ENCODE measurements around the gene EPS8. TPM values are rescaled to one million over a fixed set of nuclear protein-coding genes. Genes with fewer than 3 reads are reported as not detected.
"Not testable (repeated sequence)": the region's sequence is repeated elsewhere in the genome, so short reads cannot be mapped to it uniquely, and the experiment has no call there.

Gene EPS8
- total RNA-seq, 5 donors from 2014 or later (not counting 1 experiment from before 2014, with no cell fraction given): 0.91 to 3.8 (median 2.1) TPM

DNA sequence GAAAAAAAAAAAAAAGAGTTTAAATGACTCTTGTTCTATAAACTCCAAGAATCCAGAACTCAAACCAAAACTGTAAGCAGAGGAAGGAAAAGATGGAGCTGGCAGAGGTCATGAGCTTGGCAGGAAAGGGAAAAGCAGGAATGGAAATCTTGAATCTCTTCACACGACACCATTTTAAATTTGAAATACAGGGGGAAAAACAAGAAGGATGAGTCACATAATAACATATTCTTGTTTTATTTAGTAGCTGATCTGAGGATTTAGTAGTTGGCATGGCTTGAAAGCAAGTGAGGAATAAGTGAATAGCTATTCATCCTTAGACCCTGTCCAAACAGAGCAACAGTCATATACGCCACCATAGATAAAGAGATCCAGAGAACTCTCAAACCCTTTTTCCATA, 35.0 kb downstream of the EPS8 start:
- H3K4me1 Mint-ChIP-seq: no peaks in the 10 kb centered on the region
- H3K9me3 ChIP-seq: no peaks in the 10 kb centered on the region
- WGBS (ENCODE audit: insufficient coverage): no CpG with 5 or more reads among the region's 2 CpGs
- no peaks in the 10 kb centered on the region for H3K36me3 Mint-ChIP-seq
- peaks cover 10 to 24% of the 10 kb centered on the region in 2 donors for H3K27me3 Mint-ChIP-seq
- ChIA-PET CTCF (interaction anchor here (0.6 to 0.9 kb wide), 3 partner anchors 8 to 565 kb away, joined by 3 to 6 read pairs (median 3); no protein-coding TSS in a partner anchor), POLR2A (interaction anchor here in 1 of 2 donors (0.7 kb wide), 1 partner anchor 49 kb away, joined by 5 read pairs; no protein-coding TSS in a partner anchor)
- no peaks in the 10 kb centered on the region for H3K36me3 ChIP-seq (ENCODE audit: control insufficient read depth in 2 of 2, extremely low read depth in 1 of 2, insufficient read depth in 1 of 2, low read length in 1 of 2)
- no peak overlapping the region for H3K4me3 Mint-ChIP-seq
- no peaks in the 10 kb centered on the region for H3K4me1 ChIP-seq (ENCODE audit: control insufficient read depth in 1 of 2, extremely low read depth in 1 of 2, insufficient read depth in 2 of 2, low read length in 2 of 2)
- H3K27me3 ChIP-seq (replicated peaks in 1 of 2; ENCODE audit: control insufficient read depth in 2 of 2, extremely low read depth in 1 of 2, insufficient read depth in 2 of 2, low read length in 1 of 2): no peaks in the 10 kb centered on the region
- ATAC-seq (replicated peaks in 1 of 4): no peak
- H3K27ac ChIP-seq (ENCODE audit: low read length): no peak overlapping the region
- no peak overlapping the region for H3K4me3 ChIP-seq (ENCODE audit: control insufficient read depth in 1 of 2, extremely low read depth in 1 of 2, low read length in 1 of 2)
- no peak for DNase-seq
- no peak overlapping the region for H3K27ac Mint-ChIP-seq
- H3K9me3 Mint-ChIP-seq: no peaks in the 10 kb centered on the region

DNA sequence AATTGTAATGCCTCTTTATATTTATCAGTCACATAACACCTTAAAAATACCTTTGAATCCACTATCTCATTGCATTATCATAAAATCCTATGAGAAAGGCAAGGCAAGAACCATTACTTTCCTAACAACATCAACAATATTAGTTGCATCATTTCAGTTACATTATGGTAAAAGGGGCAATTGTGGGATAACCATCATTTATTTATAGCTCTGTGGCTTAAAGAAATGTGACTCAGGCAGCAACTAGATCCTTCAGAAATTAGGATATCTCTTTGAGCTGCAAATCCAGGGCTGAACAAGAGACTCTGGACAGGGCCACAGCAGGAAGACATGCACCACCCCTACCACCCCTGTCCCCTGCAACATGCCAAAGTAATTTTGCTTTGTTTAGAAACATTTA, 36.4 kb downstream of the EPS8 start:
- ATAC-seq (replicated peaks in 1 of 4) (no peak), DNase-seq (no peak)
- Histone ChIP-seq H3K4me1 (ENCODE audit: control insufficient read depth in 1 of 2, extremely low read depth in 1 of 2, insufficient read depth in 2 of 2, low read length in 2 of 2) (no peaks in the 10 kb centered on the region), H3K9me3 (no peaks in the 10 kb centered on the region), H3K27ac (ENCODE audit: low read length) (no peak overlapping the region), H3K4me3 (ENCODE audit: control insufficient read depth in 1 of 2, extremely low read depth in 1 of 2, low read length in 1 of 2) (no peak overlapping the region), H3K27me3 (replicated peaks in 1 of 2; ENCODE audit: control insufficient read depth in 2 of 2, extremely low read depth in 1 of 2, insufficient read depth in 2 of 2, low read length in 1 of 2) (no peaks in the 10 kb centered on the region), H3K36me3 (ENCODE audit: control insufficient read depth in 2 of 2, extremely low read depth in 1 of 2, insufficient read depth in 1 of 2, low read length in 1 of 2) (no peaks in the 10 kb centered on the region)
- ChIA-PET CTCF (interaction anchor here in 1 of 2 donors (0.6 kb wide), 1 partner anchor 165 kb away, joined by 3 read pairs; no protein-coding TSS in a partner anchor), POLR2A (interaction anchor here in 1 of 2 donors (0.7 kb wide), 1 partner anchor 67 kb away, joined by 3 read pairs; no protein-coding TSS in a partner anchor)
- Mint-ChIP-seq H3K27me3 (peaks cover 10 to 17% of the 10 kb centered on the region in 2 donors), H3K27ac (no peak overlapping the region), H3K9me3 (no peaks in the 10 kb centered on the region), H3K4me3 (no peak overlapping the region), H3K4me1 (no peaks in the 10 kb centered on the region), H3K36me3 (no peaks in the 10 kb centered on the region)

DNA sequence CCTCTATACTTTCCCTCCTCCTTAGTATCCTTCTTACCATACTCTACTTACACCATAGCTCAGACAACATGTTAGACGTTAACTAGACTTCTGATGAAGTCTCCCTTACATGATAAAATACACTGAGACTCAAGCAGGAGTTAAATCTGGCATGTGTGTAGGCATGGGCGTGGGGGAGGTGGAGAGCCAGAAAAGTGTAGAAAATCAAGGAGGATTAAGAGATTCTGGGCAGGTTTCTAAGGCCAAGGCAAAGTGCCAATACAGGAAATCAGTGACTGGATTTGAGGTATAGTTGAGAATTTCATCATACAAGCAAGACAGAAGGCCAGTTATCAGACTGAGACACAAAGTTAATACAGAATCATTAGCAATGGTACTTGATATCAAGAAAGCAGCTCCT, 37.4 kb downstream of the EPS8 start:
- no peaks in the 10 kb centered on the region for H3K36me3 Mint-ChIP-seq
- no peaks in the 10 kb centered on the region for H3K4me1 ChIP-seq (ENCODE audit: control insufficient read depth in 1 of 2, extremely low read depth in 1 of 2, insufficient read depth in 2 of 2, low read length in 2 of 2)
- H3K4me3 Mint-ChIP-seq: no peak overlapping the region
- H3K36me3 ChIP-seq (ENCODE audit: control insufficient read depth in 2 of 2, extremely low read depth in 1 of 2, insufficient read depth in 1 of 2, low read length in 1 of 2): no peaks in the 10 kb centered on the region
- H3K4me3 ChIP-seq (ENCODE audit: control insufficient read depth in 1 of 2, extremely low read depth in 1 of 2, low read length in 1 of 2): no peak overlapping the region
- ChIA-PET POLR2A (no interaction called here), CTCF (no interaction called here)
- 40% methylated on average over 1 of the region's 2 CpGs for WGBS (ENCODE audit: insufficient coverage)
- H3K27me3 ChIP-seq (replicated peaks in 1 of 2; ENCODE audit: control insufficient read depth in 2 of 2, extremely low read depth in 1 of 2, insufficient read depth in 2 of 2, low read length in 1 of 2): no peaks in the 10 kb centered on the region
- H3K27me3 Mint-ChIP-seq: peaks cover 10 to 17% of the 10 kb centered on the region in 2 donors
- no peak overlapping the region for H3K27ac Mint-ChIP-seq
- no peak for ATAC-seq (replicated peaks in 1 of 4)
- no peaks in the 10 kb centered on the region for H3K9me3 ChIP-seq
- no peaks in the 10 kb centered on the region for H3K9me3 Mint-ChIP-seq
- no peak overlapping the region for H3K27ac ChIP-seq (ENCODE audit: low read length)
- H3K4me1 Mint-ChIP-seq: no peaks in the 10 kb centered on the region
- no peak for DNase-seq

- no peaks in the 10 kb centered on the region for H3K4me1 Mint-ChIP-seq
- CTCF ChIA-PET: no interaction called here
- Histone ChIP-seq H3K9me3 (no peaks in the 10 kb centered on the region), H3K36me3 (ENCODE audit: control insufficient read depth in 2 of 2, extremely low read depth in 1 of 2, insufficient read depth in 1 of 2, low read length in 1 of 2) (no peaks in the 10 kb centered on the region), H3K4me3 (ENCODE audit: control insufficient read depth in 1 of 2, extremely low read depth in 1 of 2, low read length in 1 of 2) (no peak overlapping the region), H3K27me3 (replicated peaks in 1 of 2; ENCODE audit: control insufficient read depth in 2 of 2, extremely low read depth in 1 of 2, insufficient read depth in 2 of 2, low read length in 1 of 2) (no peaks in the 10 kb centered on the region), H3K27ac (ENCODE audit: low read length) (no peak overlapping the region), H3K4me1 (ENCODE audit: control insufficient read depth in 1 of 2, extremely low read depth in 1 of 2, insufficient read depth in 2 of 2, low read length in 2 of 2) (no peaks in the 10 kb centered on the region)
- POLR2A ChIA-PET: no interaction called here
- H3K9me3 Mint-ChIP-seq: no peaks in the 10 kb centered on the region
- 51% methylated on average over 2 of the region's 4 CpGs for WGBS (ENCODE audit: insufficient coverage)
- no peak for DNase-seq
- H3K27ac Mint-ChIP-seq: no peak overlapping the region
- peaks cover 4 to 10% of the 10 kb centered on the region in 2 donors for H3K27me3 Mint-ChIP-seq
- ATAC-seq (replicated peaks in 1 of 4): no peak
- H3K4me3 Mint-ChIP-seq: no peak overlapping the region
- no peaks in the 10 kb centered on the region for H3K36me3 Mint-ChIP-seq
Measured at GRCh38 chr12:15749937-15750336, 39.3 kb downstream of the EPS8 start.

GRCh38 chr12:15741870-15742269, 47.3 kb downstream of the EPS8 start:
- POLR2A ChIA-PET; H3K4me1 ChIP-seq (ENCODE audit: control insufficient read depth in 1 of 2, extremely low read depth in 1 of 2, insufficient read depth in 2 of 2, low read length in 2 of 2); H3K27me3 ChIP-seq (replicated peaks in 1 of 2; ENCODE audit: control insufficient read depth in 2 of 2, extremely low read depth in 1 of 2, insufficient read depth in 2 of 2, low read length in 1 of 2); H3K9me3 Mint-ChIP-seq; ATAC-seq (replicated peaks in 1 of 4); DNase-seq; H3K9me3 ChIP-seq; CTCF ChIA-PET; H3K27me3 Mint-ChIP-seq; H3K27ac Mint-ChIP-seq; H3K4me3 Mint-ChIP-seq; H3K4me1 Mint-ChIP-seq; H3K27ac ChIP-seq (ENCODE audit: low read length); H3K36me3 ChIP-seq (ENCODE audit: control insufficient read depth in 2 of 2, extremely low read depth in 1 of 2, insufficient read depth in 1 of 2, low read length in 1 of 2); H3K4me3 ChIP-seq (ENCODE audit: control insufficient read depth in 1 of 2, extremely low read depth in 1 of 2, low read length in 1 of 2); H3K36me3 Mint-ChIP-seq: not testable (repeated sequence)
- no CpG with 5 or more reads among the region's 3 CpGs for WGBS (ENCODE audit: insufficient coverage)

DNA sequence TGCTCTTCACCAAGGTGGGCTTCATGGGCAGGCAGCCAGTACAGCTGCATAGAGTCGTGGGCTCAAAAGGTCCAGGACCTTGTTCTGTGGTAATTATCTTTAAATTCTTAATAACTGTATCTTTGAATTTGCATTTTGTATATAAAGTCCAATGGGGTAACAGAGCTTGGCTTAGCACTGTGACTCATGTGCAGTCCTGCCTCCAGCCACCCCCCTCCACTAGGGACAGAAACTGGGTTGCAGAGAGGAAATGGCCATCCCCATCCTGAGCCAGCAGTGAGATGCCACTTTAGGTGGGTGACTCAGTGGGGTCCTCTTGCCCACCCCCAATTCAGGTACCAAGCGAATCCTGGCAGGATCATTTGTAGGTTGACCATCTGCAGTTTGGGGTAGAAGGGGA, 48.1 kb downstream of the EPS8 start:
- Histone ChIP-seq H3K4me3 (ENCODE audit: control insufficient read depth in 1 of 2, extremely low read depth in 1 of 2, low read length in 1 of 2) (no peak overlapping the region), H3K9me3 (no peaks in the 10 kb centered on the region), H3K27ac (ENCODE audit: low read length) (no peak overlapping the region), H3K4me1 (ENCODE audit: control insufficient read depth in 1 of 2, extremely low read depth in 1 of 2, insufficient read depth in 2 of 2, low read length in 2 of 2) (no peaks in the 10 kb centered on the region), H3K36me3 (ENCODE audit: control insufficient read depth in 2 of 2, extremely low read depth in 1 of 2, insufficient read depth in 1 of 2, low read length in 1 of 2) (no peaks in the 10 kb centered on the region), H3K27me3 (replicated peaks in 1 of 2; ENCODE audit: control insufficient read depth in 2 of 2, extremely low read depth in 1 of 2, insufficient read depth in 2 of 2, low read length in 1 of 2) (no peaks in the 10 kb centered on the region)
- WGBS (ENCODE audit: insufficient coverage): no CpG with 5 or more reads among the region's 2 CpGs
- H3K9me3 Mint-ChIP-seq: peaks cover 0 to 10% (median 8%) of the 10 kb centered on the region in 3 donors
- H3K4me1 Mint-ChIP-seq: no peaks in the 10 kb centered on the region
- POLR2A ChIA-PET: no interaction called here
- no peaks in the 10 kb centered on the region for H3K36me3 Mint-ChIP-seq
- H3K27ac Mint-ChIP-seq: no peak overlapping the region
- ATAC-seq (replicated peaks in 1 of 4): no peak
- H3K4me3 Mint-ChIP-seq: no peak overlapping the region
- CTCF ChIA-PET: no interaction called here
- peaks cover 2 to 7% of the 10 kb centered on the region in 2 donors for H3K27me3 Mint-ChIP-seq
- no peak for DNase-seq

DNA sequence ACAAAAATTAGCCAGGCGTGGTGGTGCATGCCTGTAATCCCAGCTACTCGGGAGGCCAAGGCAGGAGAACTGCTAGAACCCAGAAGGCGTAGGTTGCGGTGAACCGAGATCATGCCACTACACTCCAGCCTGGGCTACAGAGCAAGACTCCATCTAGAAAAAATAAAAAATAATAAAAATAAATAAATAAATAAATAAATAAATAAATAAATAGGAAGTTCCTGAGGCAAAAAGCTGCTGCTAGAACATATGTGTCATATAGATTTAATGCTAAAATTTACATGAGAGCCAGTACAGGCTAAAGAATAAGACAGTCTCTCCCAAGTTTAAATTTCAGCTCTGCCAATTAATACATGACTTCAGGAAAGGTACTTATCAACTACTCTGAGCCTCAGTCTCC, 48.8 kb downstream of the EPS8 start:
- H3K4me1 ChIP-seq (ENCODE audit: control insufficient read depth in 1 of 2, extremely low read depth in 1 of 2, insufficient read depth in 2 of 2, low read length in 2 of 2); H3K36me3 Mint-ChIP-seq; H3K9me3 Mint-ChIP-seq; H3K4me1 Mint-ChIP-seq; DNase-seq; H3K36me3 ChIP-seq (ENCODE audit: control insufficient read depth in 2 of 2, extremely low read depth in 1 of 2, insufficient read depth in 1 of 2, low read length in 1 of 2); H3K27ac Mint-ChIP-seq; ATAC-seq (replicated peaks in 1 of 4); H3K27me3 Mint-ChIP-seq; H3K27me3 ChIP-seq (replicated peaks in 1 of 2; ENCODE audit: control insufficient read depth in 2 of 2, extremely low read depth in 1 of 2, insufficient read depth in 2 of 2, low read length in 1 of 2); H3K9me3 ChIP-seq; H3K4me3 ChIP-seq (ENCODE audit: control insufficient read depth in 1 of 2, extremely low read depth in 1 of 2, low read length in 1 of 2); H3K4me3 Mint-ChIP-seq; POLR2A ChIA-PET; H3K27ac ChIP-seq (ENCODE audit: low read length); CTCF ChIA-PET: not testable (repeated sequence)
- WGBS (ENCODE audit: insufficient coverage): no CpG with 5 or more reads among the region's 5 CpGs
